GM18858 (cell line): ENCODE data around the gene CNN3.
A peak's percentile ranks its signal among the peaks of the same experiment; 100 is the strongest.

Experiments used
- ATAC-seq: cut with Tn5 transposase; IDR thresholded peaks from one replicate; pipeline ENCODE4 v1.9.1; 2021; ENCODE audit not compliant: unreplicated experiment

The CNN3 gene

DNA sequence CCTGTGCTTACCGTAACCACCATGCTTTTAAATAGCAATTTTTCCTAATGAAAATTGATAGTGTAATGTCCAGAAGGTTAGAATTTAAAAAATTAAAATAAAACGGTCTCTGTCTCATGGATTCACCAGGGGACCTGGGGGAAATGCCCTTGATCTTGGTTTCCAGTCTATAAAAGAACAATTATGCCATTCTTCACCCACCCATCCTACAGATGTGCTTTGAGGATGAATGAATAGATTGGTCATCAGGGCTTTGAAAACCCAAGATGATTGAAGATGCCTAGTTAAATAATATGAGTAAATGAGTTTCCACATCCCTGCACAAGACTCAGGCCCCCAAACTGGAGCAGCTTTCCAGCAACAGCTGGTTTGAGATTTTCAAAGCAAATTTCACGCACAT is 38.7 kb downstream of the CNN3 start:
- ATAC-seq, result no peak

DNA sequence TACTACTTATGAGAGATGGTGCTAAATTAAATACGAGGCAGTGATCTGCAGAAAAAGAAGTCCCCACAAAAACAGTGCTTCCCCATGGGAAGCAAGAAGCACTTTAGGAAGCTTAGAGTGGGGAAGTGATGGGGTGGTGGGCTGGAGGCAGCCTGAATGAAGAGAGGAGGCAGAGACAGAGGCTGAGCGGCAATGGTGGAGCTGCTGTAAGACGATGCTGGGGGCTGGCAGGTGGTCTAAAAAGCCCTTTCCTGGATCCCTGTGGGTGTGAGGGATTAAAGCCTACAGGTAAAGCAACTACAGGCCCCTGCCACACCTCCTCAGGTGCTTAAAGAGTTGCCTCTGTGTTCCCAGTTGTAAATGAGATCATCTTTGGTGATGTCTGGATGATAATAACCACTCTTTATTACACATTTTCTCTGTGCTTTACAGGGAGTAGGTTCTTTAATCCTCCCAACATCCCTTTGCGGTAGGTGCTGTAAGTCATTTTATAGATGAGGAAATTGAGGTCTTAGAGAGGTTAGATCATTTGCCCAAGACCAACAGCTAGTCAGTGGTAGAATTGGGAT is 39.2 kb downstream of the CNN3 start:
- ATAC-seq, result no peak

DNA sequence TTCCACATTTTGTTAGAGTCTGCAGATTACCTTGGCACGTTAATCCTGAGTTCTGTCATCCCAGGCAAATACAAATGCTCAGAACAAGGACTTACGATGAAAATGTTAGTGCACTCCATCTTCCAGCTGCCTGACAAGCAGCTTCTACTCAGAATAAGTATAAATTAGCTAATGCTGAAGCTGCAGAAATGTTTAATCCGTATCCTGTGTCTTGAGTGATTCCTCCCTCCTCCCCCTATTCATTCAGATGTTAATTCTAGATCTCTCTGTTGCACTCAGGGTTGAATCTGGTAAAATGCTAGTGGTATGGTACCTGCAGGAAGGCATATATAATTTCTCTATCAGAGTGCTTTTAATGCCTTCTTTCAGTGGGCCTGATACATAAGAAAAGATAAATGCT is 39.8 kb downstream of the CNN3 start:
- no peak for ATAC-seq

DNA sequence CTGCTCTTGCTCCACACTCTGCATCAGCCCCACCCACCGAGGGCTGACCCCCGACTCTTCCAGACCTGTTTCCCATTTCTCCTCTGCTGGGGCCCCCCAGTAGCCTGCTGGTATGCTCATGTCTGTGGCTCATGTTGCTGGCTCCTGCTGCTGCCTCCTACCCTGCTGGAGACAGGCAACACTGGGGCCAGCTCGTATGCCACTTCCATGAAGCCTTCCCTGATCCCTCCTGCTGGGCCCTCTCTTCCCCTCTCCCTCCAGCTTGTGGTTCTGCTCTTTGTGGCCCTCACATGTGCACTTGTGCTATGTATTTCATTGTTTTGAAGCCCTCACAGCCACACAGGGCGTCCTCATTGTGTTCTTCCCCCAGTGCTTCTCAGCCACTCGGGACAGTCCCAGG is 40.5 kb downstream of the CNN3 start:
- ATAC-seq, result no peak

DNA sequence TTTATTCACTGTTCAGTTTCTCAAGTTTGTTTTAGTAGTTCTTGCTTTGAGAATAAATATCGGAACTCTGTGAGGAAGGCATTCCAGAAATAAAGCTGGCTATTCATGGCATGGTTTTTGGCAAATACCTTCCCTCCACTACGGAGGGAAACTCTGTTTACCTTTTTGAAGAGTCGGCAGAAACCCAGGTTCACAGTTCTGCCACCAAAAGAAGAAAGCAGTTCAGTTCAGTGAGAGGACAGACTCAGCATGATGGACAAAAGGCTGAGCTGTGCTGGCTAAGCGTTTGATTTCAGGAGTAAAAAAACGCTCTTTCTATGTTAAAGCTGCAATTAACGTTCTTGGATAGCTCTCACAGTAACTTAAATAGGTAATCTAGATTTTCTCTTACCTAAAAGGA is 42.4 kb downstream of the CNN3 start:
- ATAC-seq, result no peak

DNA sequence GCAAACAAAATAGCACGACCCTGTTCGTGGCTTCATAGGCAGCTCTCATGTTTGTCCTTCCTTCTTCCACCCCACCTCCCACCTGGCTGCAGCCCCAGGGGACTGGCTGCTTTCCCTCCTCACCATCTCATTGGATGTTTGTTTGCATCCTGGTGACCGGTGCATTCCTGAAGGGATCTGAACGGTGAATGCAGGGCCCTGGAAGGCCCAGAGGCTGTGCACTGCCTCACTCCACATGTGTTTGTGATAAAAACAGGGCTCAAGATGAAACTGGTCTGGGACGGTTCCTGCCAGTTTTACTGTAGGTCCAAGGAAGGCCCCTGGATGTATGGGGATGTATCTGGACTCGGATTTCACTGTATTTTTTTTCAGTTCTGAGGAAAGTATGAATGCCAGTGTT is 42.8 kb downstream of the CNN3 start:
- no peak for ATAC-seq

DNA sequence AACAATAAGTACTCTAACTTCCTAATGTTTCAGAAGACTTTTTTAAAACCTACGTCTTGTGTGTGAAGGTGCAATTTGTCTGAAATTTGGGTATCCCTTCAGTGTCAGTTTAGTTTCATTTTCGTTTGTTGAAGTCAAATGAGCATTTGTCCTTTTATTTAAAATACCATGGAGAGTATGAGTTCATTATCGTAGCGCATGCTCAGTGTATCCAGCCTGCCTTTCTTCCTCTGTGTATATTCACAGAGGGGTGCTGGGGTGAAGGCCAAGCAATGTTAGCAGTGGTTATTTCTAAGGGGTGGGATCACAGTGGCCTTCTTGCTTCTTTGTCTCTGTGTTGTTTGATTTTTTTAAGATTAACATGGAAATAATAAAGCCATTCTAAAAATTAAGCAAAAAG is 43.2 kb downstream of the CNN3 start:
- ATAC-seq, result no peak

DNA sequence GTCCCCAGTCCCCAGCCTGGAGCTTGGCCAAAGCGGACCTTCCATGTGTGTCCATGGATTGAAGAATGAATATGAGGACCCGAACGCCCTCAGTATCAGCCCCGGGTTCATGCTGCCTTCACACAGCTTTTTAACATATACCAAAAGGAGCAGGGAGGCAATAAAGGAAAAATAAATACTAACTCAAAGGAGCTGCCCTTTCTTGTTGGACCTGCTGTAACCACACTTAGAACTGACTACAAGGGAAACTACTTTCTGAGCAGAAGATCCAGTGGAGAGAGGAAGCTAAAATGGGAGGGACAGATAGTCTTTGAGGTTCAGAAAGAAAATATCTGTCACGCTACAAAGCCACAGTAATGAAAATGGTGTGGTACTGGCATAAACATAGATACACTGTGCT is 48.6 kb downstream of the CNN3 start:
- no peak for ATAC-seq

DNA sequence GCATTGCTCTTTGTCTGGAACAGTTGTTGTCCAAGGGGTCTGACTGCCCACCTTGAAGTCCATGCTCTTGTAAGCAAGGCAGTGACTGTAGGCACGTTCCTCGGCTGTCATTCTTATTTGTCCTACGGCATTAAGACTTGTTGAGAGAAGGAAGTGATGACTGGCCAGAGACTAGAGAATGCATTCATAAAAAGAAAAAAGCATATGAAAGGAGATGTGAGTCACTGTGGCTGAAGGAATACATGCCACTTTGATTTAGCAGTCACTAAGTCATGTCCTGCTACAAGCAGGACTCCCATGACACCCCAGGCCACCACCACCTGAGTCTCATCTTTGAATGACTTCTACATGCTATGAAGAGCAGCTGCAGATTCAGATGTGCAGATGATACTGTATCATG is 50.5 kb downstream of the CNN3 start:
- no peak for ATAC-seq

DNA sequence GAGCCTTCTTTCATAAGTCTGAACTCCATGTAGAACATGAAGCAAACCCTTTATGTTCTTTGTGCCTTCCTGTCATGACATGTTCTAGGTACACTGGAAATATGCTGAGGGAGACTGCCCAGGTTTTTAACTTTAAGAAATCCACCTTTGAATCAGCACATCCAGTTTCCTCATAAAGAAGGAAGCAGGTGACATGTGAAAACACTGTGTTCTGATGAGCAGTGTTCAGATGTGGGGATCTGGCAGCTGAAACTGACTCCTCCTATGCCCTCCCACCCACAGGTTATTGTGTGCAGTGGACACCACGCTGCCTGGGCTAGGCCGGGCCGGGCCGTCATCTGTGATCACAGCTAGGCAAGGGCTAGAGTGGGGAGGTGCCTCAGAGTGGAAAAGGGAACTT is 51.1 kb downstream of the CNN3 start:
- no peak for ATAC-seq

DNA sequence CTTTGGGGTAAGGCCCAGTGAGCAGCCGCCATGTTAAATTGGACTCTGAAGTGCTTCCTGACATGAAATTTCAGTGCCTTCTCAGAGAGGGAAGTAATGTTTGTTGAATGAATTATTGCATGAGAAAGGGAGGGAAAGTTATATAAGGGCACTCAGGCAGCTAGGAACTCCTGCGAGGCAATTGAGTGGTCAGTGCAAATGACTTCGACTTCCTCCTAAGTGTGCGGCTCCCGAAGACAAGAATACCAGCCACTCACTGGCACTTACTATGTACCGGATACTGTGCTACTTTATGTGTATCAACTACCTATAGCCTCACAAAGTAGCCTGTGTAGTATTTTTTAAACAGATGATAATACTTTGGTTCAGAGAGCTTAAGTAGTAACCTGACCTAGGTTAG is 52.5 kb downstream of the CNN3 start:
- ATAC-seq, result no peak

DNA sequence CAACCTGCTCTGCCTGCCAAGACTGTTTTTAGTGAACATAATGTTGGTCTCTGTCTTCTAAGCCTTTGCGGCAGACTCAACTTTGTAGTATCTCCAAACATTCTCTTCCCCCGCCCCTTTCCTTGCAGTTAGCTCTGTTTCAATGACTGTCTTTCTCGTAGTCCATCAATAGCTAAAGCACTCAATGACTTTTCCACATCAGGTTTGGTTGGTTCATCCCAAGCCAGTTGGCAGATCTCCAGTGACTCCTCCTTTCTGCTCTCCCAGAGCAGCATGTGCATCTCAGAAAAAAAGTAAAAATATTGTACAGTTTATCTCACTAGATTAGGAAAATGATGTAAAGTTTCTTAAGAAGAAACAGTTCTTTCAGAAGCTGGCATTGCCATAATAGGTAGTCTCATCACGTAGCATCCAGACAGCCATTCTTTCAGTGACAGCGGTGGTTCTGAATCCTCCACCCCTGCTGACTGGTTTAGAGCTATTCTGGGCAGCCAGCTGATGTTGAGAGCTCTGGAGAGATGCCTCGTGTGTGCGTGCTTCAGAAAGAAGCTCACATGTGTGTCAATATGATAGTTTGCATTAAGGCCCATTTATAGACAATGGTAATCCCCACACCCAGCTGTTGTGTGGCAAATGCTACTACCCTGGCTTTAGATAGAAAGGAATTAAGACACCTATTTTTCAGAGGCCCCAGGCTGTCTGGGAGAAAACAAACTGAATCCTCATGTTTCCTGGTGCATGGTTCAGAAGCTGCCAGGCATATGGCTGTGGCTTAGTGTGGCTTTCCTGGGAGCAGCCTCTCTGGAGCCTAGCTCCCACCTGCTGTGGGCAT is 53.2 kb downstream of the CNN3 start:
- ATAC-seq, result peak; percentile 62

DNA sequence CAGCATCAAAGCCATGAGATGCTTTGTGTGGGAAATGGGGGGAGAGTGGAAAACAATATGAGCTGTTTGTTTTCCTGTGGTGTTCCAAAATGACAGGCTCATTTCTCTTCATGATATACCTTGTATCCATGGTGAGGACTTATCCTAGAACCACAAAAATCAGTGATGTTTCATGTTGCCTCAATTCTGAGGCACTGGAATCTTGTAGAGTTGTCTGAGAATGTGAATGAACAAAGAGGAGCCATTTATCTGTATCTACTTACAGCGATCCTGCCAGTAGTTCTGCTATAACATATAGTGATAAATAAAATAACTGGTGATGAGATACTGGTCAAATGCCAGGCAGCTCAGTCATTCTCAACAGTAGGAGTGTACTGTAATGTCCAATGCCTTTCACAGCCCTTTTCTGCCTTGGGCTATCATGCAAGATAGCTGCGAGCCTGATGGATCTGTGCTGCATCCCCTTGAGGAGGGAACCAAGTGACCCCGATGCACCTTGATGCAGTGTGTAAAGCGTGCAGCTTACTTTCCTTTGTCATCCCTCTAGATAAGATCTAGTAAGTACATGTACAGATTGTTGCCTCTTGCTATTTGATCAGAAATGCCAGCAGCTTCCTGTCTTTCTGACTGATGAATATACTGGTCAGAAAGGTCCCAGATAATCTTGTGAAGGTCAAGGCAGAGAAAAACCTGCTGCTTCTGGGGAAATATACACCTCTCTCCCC is 54.0 kb downstream of the CNN3 start:
- no peak for ATAC-seq

DNA sequence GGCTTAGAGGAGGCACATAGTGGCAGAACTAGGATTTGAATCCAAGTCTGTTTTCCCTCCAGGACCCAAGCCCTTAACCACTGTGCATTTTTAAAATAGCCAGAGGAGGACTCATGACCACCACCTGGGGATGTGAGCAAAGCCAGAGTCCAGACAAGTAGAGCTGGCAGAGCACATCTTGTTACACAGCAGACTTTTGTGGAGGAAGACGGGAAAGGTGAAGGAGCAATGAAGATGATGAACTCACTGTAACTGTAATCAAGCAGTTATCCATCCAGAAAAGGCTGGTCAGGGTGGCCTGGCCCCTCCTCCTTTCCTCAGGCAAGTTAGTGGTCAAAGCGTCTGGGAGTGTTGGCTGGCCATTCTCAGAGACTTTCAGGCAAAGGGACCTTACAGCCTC is 55.9 kb downstream of the CNN3 start:
- no peak for ATAC-seq

DNA sequence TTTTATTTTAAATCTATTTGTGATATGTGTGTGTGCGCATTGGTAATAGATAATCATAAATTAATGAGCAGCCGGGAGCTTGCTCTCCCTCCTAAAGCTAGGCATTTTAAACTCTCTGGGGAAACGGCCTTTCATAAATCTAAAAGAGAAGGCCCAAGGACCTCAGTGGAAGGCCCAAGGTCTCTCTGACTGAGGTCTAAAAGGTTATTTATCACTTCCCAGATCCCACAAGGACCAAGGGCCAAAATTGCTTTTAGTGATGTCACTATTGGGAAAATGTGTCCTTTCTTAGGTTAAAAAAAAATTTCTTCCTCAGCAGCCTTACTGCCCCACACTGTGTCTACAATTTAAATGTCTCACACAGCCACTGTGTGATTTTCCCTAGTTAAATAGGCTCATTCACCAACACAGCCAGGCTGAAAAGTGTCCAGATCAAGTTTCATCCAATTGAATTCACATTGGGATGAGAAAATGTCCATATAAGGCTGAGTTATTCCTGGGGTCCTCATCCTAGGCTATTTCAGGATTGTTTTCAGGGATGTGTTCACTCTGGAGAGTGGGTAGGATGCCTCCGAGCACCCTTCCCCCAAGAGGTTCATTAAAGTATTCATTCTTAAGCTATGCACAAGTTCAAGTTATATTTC is 60.6 kb downstream of the CNN3 start:
- ATAC-seq, result no peak

DNA sequence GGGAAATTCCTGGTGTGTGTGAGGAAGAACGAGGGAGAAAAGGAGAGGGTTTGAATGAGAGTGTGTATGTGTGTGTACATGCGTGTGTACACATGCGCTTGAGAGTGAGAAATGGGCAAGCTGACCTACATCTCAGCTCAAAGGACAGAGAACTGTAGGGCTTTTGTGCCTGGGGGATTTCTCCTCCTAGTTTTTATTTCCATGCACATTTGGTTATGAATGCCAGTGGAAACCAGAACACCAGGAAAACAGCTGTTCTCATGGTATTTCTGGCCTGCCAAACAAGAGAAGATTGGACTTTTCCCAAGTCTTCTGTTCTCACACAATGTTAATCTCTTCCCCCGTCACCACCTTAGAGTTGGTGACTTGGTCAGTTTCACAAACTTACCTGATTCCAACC is 61.5 kb downstream of the CNN3 start:
- ATAC-seq, result no peak

DNA sequence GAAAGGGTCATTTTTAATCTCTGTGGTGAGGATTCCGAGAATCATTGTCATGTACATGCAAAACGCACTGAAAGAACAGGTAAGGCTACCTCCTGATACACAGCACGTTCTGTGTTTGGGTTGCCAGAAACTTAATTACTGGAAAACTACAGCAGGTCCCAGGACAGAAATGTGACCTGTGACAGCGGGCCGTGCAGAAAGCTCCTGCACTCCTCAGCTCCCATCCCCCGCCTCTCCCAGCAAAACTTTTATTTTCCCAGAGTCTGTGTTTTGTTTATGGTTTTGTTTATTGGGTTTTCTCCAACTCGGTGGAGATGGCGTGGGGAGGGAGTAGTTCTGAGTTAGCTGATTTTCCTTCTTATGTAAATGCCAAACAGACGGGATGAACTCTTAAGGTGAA is 62.1 kb downstream of the CNN3 start:
- ATAC-seq, result no peak

DNA sequence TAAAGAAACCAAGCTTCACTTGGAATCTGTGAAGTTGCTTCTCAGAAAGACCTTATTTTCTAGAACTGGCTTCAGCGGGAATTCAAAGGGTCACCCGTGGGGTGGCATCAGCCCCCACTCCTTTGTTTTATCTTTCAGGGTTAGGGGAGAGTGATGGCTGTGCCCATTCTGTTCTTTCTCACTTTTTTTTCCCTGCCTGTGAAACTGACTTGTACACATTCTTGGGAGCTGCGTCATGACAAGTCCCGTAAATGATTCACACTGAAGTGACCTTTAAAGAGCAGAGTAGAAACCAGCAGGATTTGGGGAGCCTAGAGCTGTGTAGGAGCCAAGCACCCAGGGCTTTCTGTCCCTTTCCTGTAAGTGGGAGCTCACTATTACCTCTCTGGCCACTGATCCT is 63.0 kb downstream of the CNN3 start:
- ATAC-seq, result no peak

DNA sequence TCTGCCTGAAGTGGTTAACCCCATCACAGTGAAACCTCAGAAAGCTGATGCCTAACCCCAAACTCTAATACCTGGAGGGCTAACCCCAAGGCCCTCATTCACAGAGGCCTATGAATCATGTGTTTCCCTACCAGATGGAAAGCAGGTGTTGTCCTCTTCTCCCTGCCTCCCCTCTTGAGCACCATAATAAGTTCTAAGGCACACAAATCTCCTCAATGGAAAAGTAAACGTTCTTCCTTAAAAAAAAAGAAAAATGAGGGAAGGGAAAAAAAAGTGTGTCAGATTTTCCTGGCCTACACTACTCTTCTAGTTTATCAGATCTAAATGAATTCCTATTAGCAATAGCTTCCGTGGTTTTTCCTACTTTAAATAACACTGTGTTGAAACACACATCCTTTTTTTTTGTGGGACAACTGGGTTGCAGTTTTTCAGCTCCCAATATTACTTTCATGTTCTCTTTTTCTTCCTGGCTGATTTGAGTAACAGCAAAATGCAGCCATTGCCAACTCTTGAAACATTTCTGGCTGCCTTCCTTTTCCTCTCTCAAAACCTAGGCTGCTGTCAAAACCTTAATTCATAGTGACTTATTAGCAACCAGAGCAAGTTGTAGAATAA is 63.5 kb downstream of the CNN3 start:
- no peak for ATAC-seq

DNA sequence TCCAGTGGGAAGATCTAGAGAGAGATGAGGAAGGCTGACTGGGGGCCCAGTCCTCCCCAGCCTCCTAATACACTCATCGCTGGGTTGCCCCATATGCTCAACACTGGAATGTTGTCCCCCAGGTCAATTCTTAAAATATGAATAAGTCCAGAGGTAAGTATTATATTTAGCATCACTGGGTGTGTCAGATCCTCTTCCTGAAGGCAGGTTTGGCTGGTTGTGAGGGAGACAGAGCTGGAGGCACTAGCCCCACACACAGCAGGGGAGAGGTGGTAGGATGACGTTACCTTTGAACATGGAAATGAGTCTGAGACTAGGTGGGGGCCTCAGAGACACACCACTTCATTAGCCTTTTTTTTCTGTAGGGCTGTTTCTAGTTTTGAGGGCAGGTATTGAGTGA is 64.2 kb downstream of the CNN3 start:
- no peak for ATAC-seq

DNA sequence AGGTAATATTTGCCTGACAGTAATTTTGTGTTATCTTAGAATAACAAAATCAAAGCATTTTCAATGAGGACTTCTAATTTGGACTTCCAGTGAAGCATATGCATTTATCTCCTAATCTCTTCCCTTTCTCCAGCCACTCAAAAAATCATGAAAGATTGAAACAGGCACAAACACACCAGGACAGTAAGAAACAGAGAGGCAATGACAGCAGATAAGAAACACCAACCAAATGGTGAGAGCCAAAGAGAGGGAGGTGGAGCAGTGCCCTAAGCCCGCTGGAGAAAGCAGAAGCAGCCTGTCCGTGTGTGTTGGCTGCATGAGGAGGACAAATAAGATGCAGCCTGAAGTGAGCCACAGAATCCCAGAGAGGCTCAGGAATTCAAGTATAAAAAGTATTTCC is 67.7 kb downstream of the CNN3 start:
- ATAC-seq, result no peak
